Measurements from ENCODE around the gene EFR3B. TPM values are rescaled to one million over a fixed set of nuclear protein-coding genes. Genes with fewer than 3 reads are reported as not detected.

Gene EFR3B
- polyA plus RNA-seq, 3 donors: not detected

- no peak overlapping the region for H3K9ac ChIP-seq (ENCODE audit: insufficient read depth, low read length, poor library complexity, severe bottlenecking)
- H3K27me3 ChIP-seq (ENCODE audit: control insufficient read depth in 2 of 2, insufficient read depth in 2 of 2, low read length in 2 of 2): no peaks in the 10 kb centered on the region
- H3K4me2 ChIP-seq (replicated peaks; ENCODE audit: extremely low read depth, low read length, poor library complexity, severe bottlenecking): no peak overlapping the region
- no peak overlapping the region for H2AFZ ChIP-seq (ENCODE audit: insufficient read depth, low read depth, low read length, poor library complexity, severe bottlenecking)
- no peaks in the 10 kb centered on the region for H3K4me1 ChIP-seq (ENCODE audit: control insufficient read depth in 1 of 2, insufficient read depth in 2 of 2, low read length in 2 of 2)
- H3K4me3 ChIP-seq (replicated peaks in 1 of 3; ENCODE audit: low read depth in 2 of 3, low read length in 3 of 3): no peak overlapping the region
- H3K4me1 Mint-ChIP-seq: no peaks in the 10 kb centered on the region
- H3K27me3 Mint-ChIP-seq (ENCODE audit: low read depth in 3 of 3): peaks cover 1 to 3% (median 2%) of the 10 kb centered on the region in 3 donors
- H3K27ac Mint-ChIP-seq: no peak overlapping the region
- H3K27ac ChIP-seq (ENCODE audit: low read depth in 1 of 2, low read length in 2 of 2): no peak overlapping the region
- no peak overlapping the region for H3K4me3 Mint-ChIP-seq
- DNase-seq: no peak
- WGBS (ENCODE audit: insufficient coverage): 100% methylated on average over 1 of the region's 4 CpGs
- no peaks in the 10 kb centered on the region for H3K79me2 ChIP-seq (ENCODE audit: insufficient read depth, low read length)
- H3K9me3 ChIP-seq (replicated peaks in 1 of 2; ENCODE audit: control insufficient read depth in 1 of 2, insufficient read depth in 1 of 2, low read length in 2 of 2): no peaks in the 10 kb centered on the region
- no peaks in the 10 kb centered on the region for H3K36me3 ChIP-seq (replicated peaks in 1 of 2; ENCODE audit: control insufficient read depth in 1 of 2, insufficient read depth in 2 of 2, low read length in 2 of 2)
- no peaks in the 10 kb centered on the region for H4K20me1 ChIP-seq (ENCODE audit: insufficient read depth, low read length)
- intact Hi-C loops (cut with micrococcal nuclease): no loop called here
- H3K36me3 Mint-ChIP-seq: no peaks in the 10 kb centered on the region
- H3K9me3 Mint-ChIP-seq: peaks cover 0 to 3% (median 0%) of the 10 kb centered on the region in 7 donors
- no peak for TF ChIP-seq CTCF (IDR thresholded peaks at IDR 0.05)
Observed at GRCh38 chr2:25115902-25116301, 74.0 kb downstream of the EFR3B start.

- H3K4me1 Mint-ChIP-seq: no peaks in the 10 kb centered on the region
- peaks cover 0 to 3% (median 2%) of the 10 kb centered on the region in 3 donors for H3K27me3 Mint-ChIP-seq (ENCODE audit: low read depth in 3 of 3)
- H3K9ac ChIP-seq (ENCODE audit: insufficient read depth, low read length, poor library complexity, severe bottlenecking): no peak overlapping the region
- intact Hi-C loops (cut with micrococcal nuclease): no loop called here
- H3K9me3 Mint-ChIP-seq: peaks cover 0 to 3% (median 0%) of the 10 kb centered on the region in 7 donors
- H3K4me3 Mint-ChIP-seq: no peak overlapping the region
- no peaks in the 10 kb centered on the region for H3K4me1 ChIP-seq (ENCODE audit: control insufficient read depth in 1 of 2, insufficient read depth in 2 of 2, low read length in 2 of 2)
- no peak for TF ChIP-seq CTCF (IDR thresholded peaks at IDR 0.05)
- no peak overlapping the region for H3K27ac ChIP-seq (ENCODE audit: low read depth in 1 of 2, low read length in 2 of 2)
- H3K9me3 ChIP-seq (replicated peaks in 1 of 2; ENCODE audit: control insufficient read depth in 1 of 2, insufficient read depth in 1 of 2, low read length in 2 of 2): no peaks in the 10 kb centered on the region
- no peaks in the 10 kb centered on the region for H4K20me1 ChIP-seq (ENCODE audit: insufficient read depth, low read length)
- no peak overlapping the region for H3K4me3 ChIP-seq (replicated peaks in 1 of 3; ENCODE audit: low read depth in 2 of 3, low read length in 3 of 3)
- H3K27ac Mint-ChIP-seq: no peak overlapping the region
- H3K36me3 Mint-ChIP-seq: no peaks in the 10 kb centered on the region
- H3K4me2 ChIP-seq (replicated peaks; ENCODE audit: extremely low read depth, low read length, poor library complexity, severe bottlenecking): no peak overlapping the region
- no peaks in the 10 kb centered on the region for H3K79me2 ChIP-seq (ENCODE audit: insufficient read depth, low read length)
- H2AFZ ChIP-seq (ENCODE audit: insufficient read depth, low read depth, low read length, poor library complexity, severe bottlenecking): no peak overlapping the region
- 93% methylated on average over 8 of the region's 13 CpGs for WGBS (ENCODE audit: insufficient coverage)
- DNase-seq: no peak
- no peaks in the 10 kb centered on the region for H3K36me3 ChIP-seq (replicated peaks in 1 of 2; ENCODE audit: control insufficient read depth in 1 of 2, insufficient read depth in 2 of 2, low read length in 2 of 2)
- no peaks in the 10 kb centered on the region for H3K27me3 ChIP-seq (ENCODE audit: control insufficient read depth in 2 of 2, insufficient read depth in 2 of 2, low read length in 2 of 2)
Observed at GRCh38 chr2:25116956-25117355, 75.1 kb downstream of the EFR3B start.
